Bronchial epithelial cell (primary cell): ENCODE results near the gene TTC39C. TPM values are rescaled to one million over a fixed set of nuclear protein-coding genes. Genes with fewer than 3 reads are reported as not detected.
"Not testable (repeated sequence)": the region's sequence is repeated elsewhere in the genome, so short reads cannot be mapped to it uniquely, and the experiment has no call there.

Source experiments
- DNase-seq: peaks from one replicate; pipeline ENCODE4 v3.0.0-alpha.2; 2010; ENCODE audit warnings: low read depth
- FAIRE-seq: peaks from 2 replicates; lab custom pipeline; 2011; peaks lifted over from hg19 to GRCh38; lab: Jason Lieb, UNC
- H3K27me3 ChIP-seq: 2 replicates; pipeline ENCODE4 v1.5.1; 2011; ENCODE audit warnings: low read length; ENCODE audit not compliant: control insufficient read depth, insufficient read depth
- H3K36me3 ChIP-seq: 2 replicates; pipeline ENCODE4 v1.5.1; 2011; ENCODE audit warnings: low read length; ENCODE audit not compliant: control insufficient read depth, insufficient read depth
- H3K4me3 ChIP-seq: 2 replicates; pipeline ENCODE4 v1.5.1; 2011; ENCODE audit warnings: mild to moderate bottlenecking, low read depth, low read length, control low read depth
- CTCF ChIP-seq: IDR thresholded peaks from 2 replicates; pipeline ENCODE4 v1.5.1; 2011; ENCODE audit warnings: mild to moderate bottlenecking, moderate library complexity, low read length, control low read depth, inconsistent platforms; ENCODE audit not compliant: insufficient read depth, severe bottlenecking
- total RNA-seq: library from RNA; depleted of rRNA; stranded (reverse); fragments of >200 nt; gene quantifications from 2 replicates; pipeline ENCODE4 v1.2.1, GENCODE V29; 2014

TTC39C gene
- total RNA-seq, 1 donor from 2014 or later, result 15.3 TPM

DNA sequence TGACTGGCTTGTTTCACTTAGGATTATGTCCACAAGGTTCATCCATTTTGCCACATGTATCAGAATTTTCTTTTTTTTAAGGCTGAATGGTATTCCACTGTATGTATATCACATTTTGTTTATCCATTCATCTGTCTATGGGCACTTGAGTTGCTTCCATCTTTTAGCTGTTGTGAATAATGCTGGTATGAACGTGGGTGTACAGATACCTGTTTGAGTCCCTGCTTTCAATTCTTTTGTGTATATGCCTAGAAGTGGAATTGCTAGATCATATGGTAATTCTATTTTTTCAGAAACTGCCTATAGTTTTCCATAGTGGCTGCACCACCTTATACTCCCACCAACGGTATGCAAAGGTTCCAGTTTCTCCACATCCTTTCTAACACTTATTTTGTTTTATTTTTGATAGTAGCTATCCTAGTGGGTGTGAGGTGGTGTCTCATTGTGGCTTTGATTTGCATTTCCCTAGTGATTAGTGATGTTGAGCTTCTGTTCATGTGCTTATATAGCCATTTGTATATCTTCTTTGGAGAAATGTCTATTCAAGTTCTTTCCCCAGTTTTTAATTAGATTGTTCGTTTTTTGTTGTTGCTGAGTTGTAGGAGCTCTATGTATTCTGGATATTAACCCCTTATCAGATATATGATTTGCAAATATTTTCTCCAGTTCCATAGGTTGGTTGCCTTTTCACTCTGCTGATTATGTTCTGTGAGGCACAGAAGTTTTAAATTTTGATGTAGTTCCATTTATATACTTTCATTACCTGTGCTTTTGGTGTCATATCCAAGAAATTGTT is 40.7 kb downstream of the TTC39C start:
- FAIRE-seq (no peak), DNase-seq (no peak)
- Histone ChIP-seq H3K27me3 (no peaks in the 10 kb centered on the region), H3K36me3 (no peaks in the 10 kb centered on the region), H3K4me3 (no peak overlapping the region)
- no peak for TF ChIP-seq CTCF

DNA sequence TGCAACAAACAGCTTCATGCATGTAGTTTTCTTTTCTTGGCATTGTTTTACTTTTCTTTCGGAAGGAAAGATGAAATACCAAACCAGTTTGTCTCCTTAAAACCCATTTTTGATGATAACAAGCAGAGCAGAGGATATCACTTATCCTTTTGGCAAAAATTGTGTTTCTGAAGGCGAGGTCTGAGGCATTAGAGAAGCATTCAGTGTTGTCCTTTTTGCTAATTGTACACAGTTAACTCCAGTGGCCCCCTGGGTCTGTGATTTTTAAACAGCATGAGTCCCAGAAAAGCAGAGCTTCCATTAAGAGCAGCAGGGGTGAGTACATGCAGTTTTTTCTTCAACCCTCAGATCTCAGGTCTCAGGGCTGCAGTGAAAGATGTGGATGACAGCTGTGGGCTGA is 41.3 kb downstream of the TTC39C start:
- no peak for FAIRE-seq
- DNase-seq, result no peak
- TF ChIP-seq CTCF, result no peak
- no peaks in the 10 kb centered on the region for H3K36me3 ChIP-seq
- H3K27me3 ChIP-seq, result no peaks in the 10 kb centered on the region
- H3K4me3 ChIP-seq, result no peak overlapping the region

DNA sequence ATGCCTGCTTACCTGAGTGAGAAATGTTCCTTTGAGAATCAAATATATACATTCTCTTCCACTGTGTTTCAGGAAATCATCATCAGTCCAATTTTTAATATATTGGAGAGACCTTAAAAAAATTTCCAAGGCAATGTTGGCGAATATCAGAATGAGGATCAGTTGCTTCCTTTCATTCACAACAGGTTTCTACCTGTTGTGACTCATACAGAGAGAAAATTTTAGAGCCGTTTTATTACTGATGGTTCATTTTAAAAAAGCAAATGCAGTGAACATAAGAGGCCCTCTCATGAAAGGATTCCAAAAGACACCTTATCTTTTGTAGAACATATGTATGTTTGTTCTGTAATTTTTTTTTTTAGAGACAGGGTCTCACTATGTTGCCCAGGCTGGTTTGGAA is 42.0 kb downstream of the TTC39C start:
- no peaks in the 10 kb centered on the region for H3K27me3 ChIP-seq
- no peak for FAIRE-seq
- no peak overlapping the region for H3K4me3 ChIP-seq
- DNase-seq, result peak; percentile 25
- TF ChIP-seq CTCF, result no peak
- H3K36me3 ChIP-seq, result no peaks in the 10 kb centered on the region

DNA sequence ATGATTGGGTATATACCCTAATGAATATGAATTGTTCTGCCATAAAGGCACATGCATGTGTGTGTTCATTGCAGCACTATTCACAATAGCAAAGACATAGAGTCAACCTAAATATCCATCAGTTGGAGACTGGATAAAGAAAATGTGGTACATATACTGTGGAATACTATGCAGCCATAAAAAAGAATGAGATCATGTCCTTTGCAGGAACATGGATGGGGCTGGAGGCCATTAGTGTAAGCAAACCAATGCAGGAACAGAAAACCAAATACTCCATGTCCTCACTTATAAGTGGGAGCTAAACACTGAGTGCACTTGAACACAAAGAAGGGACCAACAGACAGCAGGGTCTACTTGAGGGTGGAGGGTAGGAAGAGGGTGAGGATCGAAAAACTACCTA is 43.2 kb downstream of the TTC39C start:
- TF ChIP-seq CTCF, result no peak
- H3K27me3 ChIP-seq, result no peaks in the 10 kb centered on the region
- DNase-seq, result no peak
- H3K4me3 ChIP-seq, result no peak overlapping the region
- no peak for FAIRE-seq
- no peaks in the 10 kb centered on the region for H3K36me3 ChIP-seq

- not testable (repeated sequence) for DNase-seq, FAIRE-seq
Observed at GRCh38 chr18:24059385-24059784, 44.8 kb downstream of the TTC39C start.

DNA sequence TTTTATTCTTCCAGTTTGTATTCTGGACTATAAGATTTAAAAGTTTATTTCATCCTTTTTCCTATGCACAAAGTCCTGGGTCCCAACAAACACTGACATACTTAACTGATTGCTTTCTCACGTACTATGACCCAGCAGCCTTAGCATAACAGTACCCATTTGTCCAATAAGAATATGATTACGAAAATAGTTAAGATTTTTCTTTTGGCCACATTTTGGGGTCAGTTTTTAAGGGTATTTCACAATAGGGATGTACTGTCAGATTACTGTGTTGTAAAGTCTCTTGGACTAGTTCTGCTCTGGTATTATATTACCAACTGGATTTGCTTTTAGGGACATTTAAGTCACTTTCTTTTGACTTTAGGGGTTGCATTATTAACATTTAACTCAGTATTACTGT is 46.1 kb downstream of the TTC39C start:
- no peaks in the 10 kb centered on the region for H3K27me3 ChIP-seq
- no peak overlapping the region for H3K4me3 ChIP-seq
- no peak for FAIRE-seq
- no peaks in the 10 kb centered on the region for H3K36me3 ChIP-seq
- no peak for DNase-seq
- no peak for TF ChIP-seq CTCF

More at GRCh38 chr18:24059385-24059784, 44.8 kb downstream of the TTC39C start:
- H3K27me3 ChIP-seq, H3K4me3 ChIP-seq, H3K36me3 ChIP-seq: not testable (repeated sequence)
